HEK293 (cell line): Measurements from ENCODE around the gene ATP8A1.

Experiments used
- CTCF ChIA-PET: fragments of 350-600 bp; formaldehyde crosslinking; extraction: SDS; loops from one replicate; lab custom pipeline; 2021; ENCODE audit warnings: antibody characterized with exemption; lab: Yijun Ruan, JAX
- POLR2A ChIA-PET: fragments of 300-600 bp; formaldehyde crosslinking; extraction: SDS; loops from one replicate; lab custom pipeline; 2020; ENCODE audit warnings: antibody characterized with exemption, inconsistent platforms; lab: Yijun Ruan, JAX
- H3K27ac ChIP-seq: fragments of 200-500 bp; sonication (Bioruptor generic); 2 replicates; pipeline ENCODE4 v1.5.1; 2014; ENCODE audit warnings: low read depth, low read length, control low read depth, inconsistent platforms; ENCODE audit errors: extremely low read depth
- H3K36me3 ChIP-seq, 2 experiments: fragments of 200-500 bp in 1 of 2; sonication (Bioruptor generic) in 1 of 2; 1 replicate in 1 of 2; 2 replicates in 1 of 2; pipeline ENCODE4 v1.5.1; 2014 to 2017; ENCODE audit warnings: inconsistent platforms in 2 of 2, low read length in 2 of 2; ENCODE audit not compliant: control insufficient read depth in 2 of 2, insufficient read depth in 1 of 2
- H3K4me1 ChIP-seq: fragments of 200-500 bp; sonication (Bioruptor generic); 2 replicates; pipeline ENCODE4 v1.5.1; 2014; ENCODE audit warnings: mild to moderate bottlenecking, low read length, inconsistent platforms; ENCODE audit not compliant: control insufficient read depth, insufficient read depth
- H3K4me3 ChIP-seq: 2 replicates; pipeline ENCODE4 v1.5.1; 2011; ENCODE audit warnings: low read depth, mild to moderate bottlenecking, control low read depth, low read length, moderate library complexity
- H3K9me3 ChIP-seq: fragments of 200-500 bp; sonication (Bioruptor generic); 2 replicates; pipeline ENCODE4 v1.5.1; 2014; ENCODE audit warnings: low read depth, low read length, inconsistent platforms; ENCODE audit not compliant: control insufficient read depth, insufficient read depth
- GLIS2 ChIP-seq: fragments of 450-650 bp; formaldehyde crosslinking; IDR thresholded peaks from 2 replicates; pipeline ENCODE4 v1.5.1; 2016; ENCODE audit warnings: missing biosample characterization, missing genetic modification characterization
- KLF16 ChIP-seq: fragments of 450-650 bp; formaldehyde crosslinking; IDR thresholded peaks from 2 replicates; pipeline ENCODE4 v1.5.1; 2017; ENCODE audit warnings: missing biosample characterization, missing genetic modification characterization
- SALL2 ChIP-seq: fragments of 450-650 bp; formaldehyde crosslinking; IDR thresholded peaks from 2 replicates; pipeline ENCODE4 v1.5.0; 2017; ENCODE audit warnings: missing biosample characterization, mild to moderate bottlenecking, missing genetic modification characterization, borderline replicate concordance
- ZBTB49 ChIP-seq: fragments of 450-650 bp; formaldehyde crosslinking; IDR thresholded peaks from 2 replicates; pipeline ENCODE4 v1.5.1; 2016; ENCODE audit warnings: missing biosample characterization, missing genetic modification characterization, low read depth
- ZNF132 ChIP-seq: fragments of 450-650 bp; formaldehyde crosslinking; IDR thresholded peaks from 2 replicates; pipeline ENCODE4 v1.5.1; 2017; ENCODE audit warnings: missing biosample characterization, missing genetic modification characterization, borderline replicate concordance
- ZNF2 ChIP-seq: fragments of 450-650 bp; formaldehyde crosslinking; IDR thresholded peaks from 2 replicates; pipeline ENCODE4 v1.5.1; 2016; ENCODE audit warnings: missing biosample characterization, missing genetic modification characterization
- ZNF202 ChIP-seq: fragments of 450-650 bp; formaldehyde crosslinking; IDR thresholded peaks from 2 replicates; pipeline ENCODE4 v1.5.1; 2016; ENCODE audit warnings: missing biosample characterization, missing genetic modification characterization, borderline replicate concordance
- ZNF239 ChIP-seq: fragments of 450-650 bp; formaldehyde crosslinking; IDR thresholded peaks from 2 replicates; pipeline ENCODE4 v1.5.1; 2016; ENCODE audit warnings: missing biosample characterization, missing genetic modification characterization
- ZNF266 ChIP-seq: fragments of 450-650 bp; formaldehyde crosslinking; IDR thresholded peaks from 2 replicates; pipeline ENCODE4 v1.5.1; 2016; ENCODE audit warnings: missing biosample characterization, missing genetic modification characterization, low read depth
- ZNF350 ChIP-seq: fragments of 450-650 bp; formaldehyde crosslinking; IDR thresholded peaks from 2 replicates; pipeline ENCODE4 v1.5.0; 2017; ENCODE audit warnings: missing biosample characterization, mild to moderate bottlenecking, missing genetic modification characterization
- TF ChIP-seq, protein P1 (sequence below): fragments of 450-650 bp; formaldehyde crosslinking; IDR thresholded peaks from 2 replicates; pipeline ENCODE4 v1.5.1; 2017; ENCODE audit warnings: missing biosample characterization, missing genetic modification characterization
- TF ChIP-seq, protein P2 (sequence below): fragments of 450-650 bp; formaldehyde crosslinking; IDR thresholded peaks from 2 replicates; pipeline ENCODE4 v1.5.1; 2016; ENCODE audit warnings: missing biosample characterization, missing genetic modification characterization, borderline replicate concordance
- TF ChIP-seq, protein P3 (sequence below): fragments of 450-650 bp; formaldehyde crosslinking; IDR thresholded peaks from 2 replicates; pipeline ENCODE4 v1.5.1; 2016; ENCODE audit warnings: missing biosample characterization, missing genetic modification characterization

The ATP8A1 gene

DNA sequence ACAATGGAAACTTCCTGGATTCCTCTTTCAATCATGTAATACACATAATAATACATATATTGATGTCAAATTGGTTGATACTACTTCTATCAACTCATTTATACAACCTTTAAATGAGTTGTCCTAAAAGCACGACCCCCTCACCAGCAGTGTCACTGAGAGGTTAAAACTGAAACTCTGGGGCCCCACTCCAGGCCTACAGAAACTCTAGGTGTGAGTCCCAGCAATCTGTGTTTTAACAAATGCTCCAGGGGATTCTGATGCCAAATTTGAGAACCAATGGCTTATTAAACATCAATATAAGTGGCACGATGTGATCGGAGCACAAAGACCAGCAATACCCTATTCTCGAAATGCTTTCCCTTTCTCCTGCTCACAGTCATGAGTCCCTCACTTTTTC, 47.9 kb downstream of the ATP8A1 start:
- CTCF ChIA-PET: no interaction called here
- Histone ChIP-seq H3K9me3 (no peaks in the 10 kb centered on the region), H3K27ac (no peak overlapping the region), H3K36me3 (peaks cover 0 to 19% of the 10 kb centered on the region in 2 experiments; a peak in 1 of 3 replicates), H3K4me1 (0 out of 2 replicates have a peak, but pooled peaks cover 2% of the 10 kb centered on the region), H3K4me3 (no peak overlapping the region)
- POLR2A ChIA-PET: no interaction called here
- no peak for TF ChIP-seq ZNF239 (tag by site-specific recombination)
- TF ChIP-seq ZBTB49 (tag by site-specific recombination): no peak
- no peak for TF ChIP-seq ZNF202
- no peak for TF ChIP-seq ZNF350 (tag by site-specific recombination)
- TF ChIP-seq ZNF2: no peak

DNA sequence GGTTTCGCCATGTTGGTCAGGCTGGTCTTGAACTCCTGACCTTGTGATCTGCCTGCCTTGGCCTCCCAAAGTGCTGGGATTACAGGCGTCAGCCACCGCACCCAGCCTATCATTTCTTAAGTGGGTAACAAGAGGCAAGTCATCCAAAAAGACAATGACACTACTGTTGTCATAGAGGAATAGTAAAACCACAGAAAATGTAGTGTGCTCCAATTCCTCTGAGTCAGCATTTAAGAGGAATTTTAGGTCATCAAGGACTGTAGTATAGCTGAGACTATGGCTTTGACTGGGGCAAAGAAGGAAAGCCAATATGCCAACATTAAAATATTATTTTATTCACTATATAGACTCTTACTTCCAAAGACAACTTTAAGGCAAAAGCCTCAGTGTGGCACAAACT, 48.4 kb downstream of the ATP8A1 start:
- Histone ChIP-seq H3K27ac (no peak overlapping the region), H3K4me3 (no peak overlapping the region), H3K9me3 (no peaks in the 10 kb centered on the region), H3K4me1 (0 out of 2 replicates have a peak, but pooled peaks cover 2% of the 10 kb centered on the region), H3K36me3 (peaks cover 0 to 19% of the 10 kb centered on the region in 2 experiments; a peak in 1 of 3 replicates)
- TF ChIP-seq SALL2 (no peak), GLIS2 (no peak), ZNF132 (tag by site-specific recombination) (no peak), KLF16 (tag by site-specific recombination) (no peak), ZNF266 (tag by site-specific recombination) (no peak)
- TF ChIP-seq, protein P1, sequence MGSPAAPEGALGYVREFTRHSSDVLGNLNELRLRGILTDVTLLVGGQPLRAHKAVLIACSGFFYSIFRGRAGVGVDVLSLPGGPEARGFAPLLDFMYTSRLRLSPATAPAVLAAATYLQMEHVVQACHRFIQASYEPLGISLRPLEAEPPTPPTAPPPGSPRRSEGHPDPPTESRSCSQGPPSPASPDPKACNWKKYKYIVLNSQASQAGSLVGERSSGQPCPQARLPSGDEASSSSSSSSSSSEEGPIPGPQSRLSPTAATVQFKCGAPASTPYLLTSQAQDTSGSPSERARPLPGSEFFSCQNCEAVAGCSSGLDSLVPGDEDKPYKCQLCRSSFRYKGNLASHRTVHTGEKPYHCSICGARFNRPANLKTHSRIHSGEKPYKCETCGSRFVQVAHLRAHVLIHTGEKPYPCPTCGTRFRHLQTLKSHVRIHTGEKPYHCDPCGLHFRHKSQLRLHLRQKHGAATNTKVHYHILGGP: no peak
- TF ChIP-seq, protein P2, sequence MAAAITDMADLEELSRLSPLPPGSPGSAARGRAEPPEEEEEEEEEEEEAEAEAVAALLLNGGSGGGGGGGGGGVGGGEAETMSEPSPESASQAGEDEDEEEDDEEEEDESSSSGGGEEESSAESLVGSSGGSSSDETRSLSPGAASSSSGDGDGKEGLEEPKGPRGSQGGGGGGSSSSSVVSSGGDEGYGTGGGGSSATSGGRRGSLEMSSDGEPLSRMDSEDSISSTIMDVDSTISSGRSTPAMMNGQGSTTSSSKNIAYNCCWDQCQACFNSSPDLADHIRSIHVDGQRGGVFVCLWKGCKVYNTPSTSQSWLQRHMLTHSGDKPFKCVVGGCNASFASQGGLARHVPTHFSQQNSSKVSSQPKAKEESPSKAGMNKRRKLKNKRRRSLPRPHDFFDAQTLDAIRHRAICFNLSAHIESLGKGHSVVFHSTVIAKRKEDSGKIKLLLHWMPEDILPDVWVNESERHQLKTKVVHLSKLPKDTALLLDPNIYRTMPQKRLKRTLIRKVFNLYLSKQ (tag by site-specific recombination): no peak
- TF ChIP-seq, protein P3, sequence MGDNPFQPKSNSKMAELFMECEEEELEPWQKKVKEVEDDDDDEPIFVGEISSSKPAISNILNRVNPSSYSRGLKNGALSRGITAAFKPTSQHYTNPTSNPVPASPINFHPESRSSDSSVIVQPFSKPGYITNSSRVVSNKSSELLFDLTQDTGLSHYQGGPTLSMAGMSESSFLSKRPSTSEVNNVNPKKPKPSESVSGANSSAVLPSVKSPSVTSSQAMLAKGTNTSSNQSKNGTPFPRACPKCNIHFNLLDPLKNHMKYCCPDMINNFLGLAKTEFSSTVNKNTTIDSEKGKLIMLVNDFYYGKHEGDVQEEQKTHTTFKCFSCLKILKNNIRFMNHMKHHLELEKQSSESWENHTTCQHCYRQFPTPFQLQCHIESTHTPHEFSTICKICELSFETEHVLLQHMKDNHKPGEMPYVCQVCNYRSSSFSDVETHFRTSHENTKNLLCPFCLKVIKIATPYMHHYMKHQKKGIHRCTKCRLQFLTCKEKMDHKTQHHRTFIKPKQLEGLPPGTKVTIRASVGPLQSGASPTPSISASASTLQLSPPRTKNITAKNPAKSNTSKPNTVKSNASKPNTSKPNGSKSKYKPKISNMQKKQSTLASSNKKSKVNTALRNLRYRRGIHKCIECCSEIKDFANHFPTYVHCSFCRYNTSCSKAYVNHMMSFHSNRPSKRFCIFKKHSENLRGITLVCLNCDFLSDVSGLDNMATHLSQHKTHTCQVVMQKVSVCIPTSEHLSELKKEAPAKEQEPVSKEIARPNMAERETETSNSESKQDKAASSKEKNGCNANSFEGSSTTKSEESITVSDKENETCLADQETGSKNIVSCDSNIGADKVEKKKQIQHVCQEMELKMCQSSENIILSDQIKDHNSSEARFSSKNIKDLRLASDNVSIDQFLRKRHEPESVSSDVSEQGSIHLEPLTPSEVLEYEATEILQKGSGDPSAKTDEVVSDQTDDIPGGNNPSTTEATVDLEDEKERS (tag by site-specific recombination): no peak
- ChIA-PET POLR2A (no interaction called here), CTCF (no interaction called here)
